ENCODE results near the gene CMTM8. TPM values are rescaled to one million over a fixed set of nuclear protein-coding genes. Genes with fewer than 3 reads are reported as not detected.

Gene CMTM8
- total and polyA plus RNA-seq, 2 of the 8 experiments (the other 6 are each of a cell fraction or from before 2014, with no cell fraction given): 10.5 to 22.4 TPM

DNA sequence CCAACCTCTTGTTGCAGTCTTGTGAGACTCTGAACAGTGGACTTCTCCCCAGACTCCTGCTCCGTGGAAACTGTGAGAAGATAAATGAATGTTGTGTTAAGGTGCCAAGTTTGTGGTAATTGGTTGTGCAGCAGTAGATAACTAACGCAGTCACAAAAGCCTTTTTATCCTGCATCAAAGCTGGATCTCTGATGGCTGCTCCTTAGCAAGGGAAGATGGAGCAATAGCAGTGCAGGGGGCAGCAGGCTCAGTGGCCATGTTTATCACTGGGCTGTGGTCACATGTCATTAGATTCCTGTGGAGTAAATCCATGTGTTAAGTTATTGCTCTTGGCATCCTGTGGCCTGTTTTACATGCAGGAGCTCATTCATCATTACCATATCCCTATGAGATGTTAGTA, 166.7 kb downstream of the CMTM8 start:
- H3K9ac ChIP-seq (replicated peaks in 1 of 4; ENCODE audit: extremely low read depth in 1 of 4, low read depth in 3 of 4, low read length in 3 of 4): no peak overlapping the region
- no peak overlapping the region for H2BK5ac ChIP-seq (ENCODE audit: low read depth, low read length)
- H3K4me1 ChIP-seq (replicated peaks in 1 of 4; ENCODE audit: control insufficient read depth in 3 of 4, insufficient read depth in 4 of 4, low read length in 3 of 4): peaks cover 2 to 12% (median 9%) of the 10 kb centered on the region in 4 experiments; a peak in 6 of 7 replicates
- H3K4ac ChIP-seq (replicated peaks; ENCODE audit: insufficient read length, low read depth, low read length): no peak overlapping the region
- H3K23me2 ChIP-seq (ENCODE audit: low read depth, low read length): no peaks in the 10 kb centered on the region; the same call in 1 of the 2 replicates
- DNase-seq (ENCODE audit: low read depth in 1 of 2, low spot score in 2 of 2) (no peak), FAIRE-seq (no peak)
- H4K8ac ChIP-seq (ENCODE audit: extremely low read depth, insufficient read depth, low read length): no peak overlapping the region
- H4K91ac ChIP-seq (replicated peaks; ENCODE audit: insufficient read length, low read length): no peak overlapping the region
- whole genome bisulfite sequencing, 2 experiments (ENCODE audit: extremely low coverage in 1 of 2, insufficient coverage in 1 of 2, insufficient read length in 1 of 2, insufficient replicate concordance in 2 of 2, low coverage in 1 of 2, low lambda C conversion rate in 2 of 2, missing lambda C conversion rate in 1 of 2): 72% methylated on average over 2 of the region's 2 CpGs; no CpG with 5 or more reads in 1 of the 2 experiments
- no peak overlapping the region for H3K4me3 ChIP-seq (ENCODE audit: extremely low read depth in 1 of 4, insufficient read depth in 2 of 4, low read depth in 3 of 4, low read length in 4 of 4)
- H3K27me3 ChIP-seq (replicated peaks in 1 of 4; ENCODE audit: control insufficient read depth in 3 of 4, extremely low read depth in 1 of 4, insufficient read depth in 3 of 4, low read length in 3 of 4): no peaks in the 10 kb centered on the region
- no peak overlapping the region for H2BK20ac ChIP-seq (ENCODE audit: low read length)
- no peaks in the 10 kb centered on the region; a peak in 1 of 8 replicates for H3K36me3 ChIP-seq (ENCODE audit: control insufficient read depth in 2 of 4, insufficient read depth in 4 of 4, low read length in 3 of 4)
- no peak for TF ChIP-seq SRF (IDR thresholded peaks at IDR 0.05; ENCODE audit: low read depth, low read length)
- no peak for TF ChIP-seq PHF8 (conservative IDR thresholded peaks at IDR 0.05; ENCODE audit: low read depth, low read length)
- TF ChIP-seq, protein P1, sequence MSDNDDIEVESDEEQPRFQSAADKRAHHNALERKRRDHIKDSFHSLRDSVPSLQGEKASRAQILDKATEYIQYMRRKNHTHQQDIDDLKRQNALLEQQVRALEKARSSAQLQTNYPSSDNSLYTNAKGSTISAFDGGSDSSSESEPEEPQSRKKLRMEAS (IDR thresholded peaks at IDR 0.05): no peak
- no peak for TF ChIP-seq JUN (IDR thresholded peaks at IDR 0.05; ENCODE audit: low read depth, low read length)
- no peak overlapping the region for H3K14ac ChIP-seq (ENCODE audit: insufficient read length)
- no peak overlapping the region for H3K23ac ChIP-seq (ENCODE audit: insufficient read length)
- H3K79me1 ChIP-seq (ENCODE audit: low read depth, low read length): peaks cover 4% of the 10 kb centered on the region
- H3K79me2 ChIP-seq (ENCODE audit: control insufficient read depth in 1 of 2, insufficient read depth in 2 of 2, low read length in 2 of 2): peaks cover 0 to 22% of the 10 kb centered on the region in 2 experiments; a peak in 3 of 4 replicates
- no peak overlapping the region for H3K4me2 ChIP-seq (ENCODE audit: insufficient read depth in 1 of 2, low read depth in 2 of 2, low read length in 2 of 2)
- H3K56ac ChIP-seq (replicated peaks; ENCODE audit: insufficient read length, low read depth, low read length): no peak overlapping the region
- H2AFZ ChIP-seq (ENCODE audit: low read length): no peak overlapping the region
- no peak overlapping the region for H2BK15ac ChIP-seq (ENCODE audit: low read length)
- no peak overlapping the region for H3K27ac ChIP-seq (ENCODE audit: low read depth, low read length)
- ChIA-PET CTCF (ENCODE audit: partially characterized antibody) (interaction anchor here (0.7 to 1.8 kb wide), 4 partner anchors 9 to 227 kb away, joined by 4 to 6 read pairs (median 5); no protein-coding TSS in a partner anchor), POLR2A (ENCODE audit: partially characterized antibody) (interaction anchor here (1.5 to 2.1 kb wide), 2 partner anchors 10 to 63 kb away, joined by 3 to 5 read pairs; no protein-coding TSS in a partner anchor)
- H3K9me3 ChIP-seq (ENCODE audit: insufficient read depth in 2 of 2, low read depth in 1 of 2, low read length in 1 of 2): no peaks in the 10 kb centered on the region
- H4K20me1 ChIP-seq (replicated peaks in 1 of 2; ENCODE audit: control insufficient read depth in 1 of 2, insufficient read depth in 2 of 2, low read length in 2 of 2): no peaks in the 10 kb centered on the region
- no peak overlapping the region for H2BK12ac ChIP-seq (ENCODE audit: low read depth, low read length)
- no peak overlapping the region for H2AK5ac ChIP-seq (ENCODE audit: low read depth, low read length)
- no peak overlapping the region for H3K18ac ChIP-seq (ENCODE audit: extremely low read depth, low read length)
- H4K5ac ChIP-seq (ENCODE audit: insufficient read length, low read depth, low read length): no peak overlapping the region
- no peak overlapping the region for H2BK120ac ChIP-seq (replicated peaks; ENCODE audit: low read depth, low read length)
